GM19438 (cell line): Measurements from ENCODE around the gene TAF1L.

Source experiments
- ATAC-seq: cut with Tn5 transposase; IDR thresholded peaks from one replicate; pipeline ENCODE4 v1.9.1; 2021; ENCODE audit warnings: low read depth; ENCODE audit not compliant: unreplicated experiment

Gene TAF1L

DNA sequence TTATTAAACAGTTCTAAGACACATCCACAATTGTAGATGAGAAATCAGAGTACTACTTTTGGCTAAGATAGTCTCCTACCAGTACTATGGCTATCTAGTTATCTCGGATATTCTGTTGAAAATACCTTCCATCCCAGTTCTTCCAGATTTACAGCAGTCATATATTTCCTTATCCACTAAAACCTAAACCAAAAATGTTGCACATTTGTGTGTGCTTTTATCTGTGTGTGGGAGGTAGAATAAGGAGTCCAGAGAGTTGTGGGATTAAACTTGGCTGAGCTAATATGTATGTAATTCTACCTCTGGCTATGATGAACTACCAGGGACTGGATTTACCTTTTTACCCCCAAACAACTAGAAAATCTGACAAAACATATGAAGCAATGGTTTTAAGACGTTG, 45.0 kb downstream of the TAF1L start:
- no peak for ATAC-seq

DNA sequence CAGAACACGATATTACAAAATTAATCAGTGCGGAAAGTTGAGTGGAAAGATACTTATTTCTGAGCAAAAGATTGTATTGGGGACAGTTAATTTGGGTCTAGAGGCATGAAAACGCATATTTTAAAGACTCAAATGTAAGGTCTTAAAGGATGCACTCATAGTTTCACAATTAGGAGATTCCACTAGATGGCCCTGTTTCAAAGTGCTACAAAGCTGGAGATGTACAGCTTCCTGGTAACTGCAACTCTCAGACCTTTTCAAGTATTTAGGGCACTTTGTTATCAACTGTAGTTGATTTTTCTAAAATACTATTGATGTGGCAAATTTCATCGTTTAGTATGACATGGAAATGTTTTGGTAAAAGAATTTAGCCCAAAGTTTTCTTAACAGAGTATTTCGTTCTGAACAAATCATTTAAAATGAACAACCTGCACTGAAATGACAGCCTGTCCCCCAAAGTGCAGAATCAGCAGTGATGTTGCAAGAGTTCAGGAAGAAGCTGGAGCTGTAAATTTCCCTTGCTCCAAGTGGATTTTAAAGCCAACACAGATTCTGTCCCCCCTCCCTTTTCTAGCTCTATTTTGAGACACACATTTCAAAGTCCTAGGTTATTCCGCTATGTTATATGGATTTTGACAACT, 46.3 kb downstream of the TAF1L start:
- ATAC-seq: no peak

DNA sequence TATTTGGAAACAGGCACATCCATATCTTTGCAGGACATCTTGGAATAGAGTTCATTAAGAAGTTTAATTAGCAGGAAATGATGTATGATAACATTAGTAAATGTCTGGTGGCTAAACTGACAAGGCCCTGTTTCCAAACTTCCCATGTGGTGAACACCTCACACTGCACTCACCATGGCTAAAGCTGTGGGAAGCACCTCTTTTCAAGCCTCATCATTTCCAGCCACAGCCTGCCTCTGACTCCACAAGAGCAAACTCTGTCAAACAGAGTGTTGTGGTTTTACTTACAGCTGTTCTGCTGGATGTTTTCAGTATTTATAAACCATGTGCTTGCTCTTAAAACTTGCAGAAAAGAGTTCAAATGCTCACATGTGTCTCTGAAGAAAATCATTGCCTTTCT, 47.6 kb downstream of the TAF1L start:
- no peak for ATAC-seq

DNA sequence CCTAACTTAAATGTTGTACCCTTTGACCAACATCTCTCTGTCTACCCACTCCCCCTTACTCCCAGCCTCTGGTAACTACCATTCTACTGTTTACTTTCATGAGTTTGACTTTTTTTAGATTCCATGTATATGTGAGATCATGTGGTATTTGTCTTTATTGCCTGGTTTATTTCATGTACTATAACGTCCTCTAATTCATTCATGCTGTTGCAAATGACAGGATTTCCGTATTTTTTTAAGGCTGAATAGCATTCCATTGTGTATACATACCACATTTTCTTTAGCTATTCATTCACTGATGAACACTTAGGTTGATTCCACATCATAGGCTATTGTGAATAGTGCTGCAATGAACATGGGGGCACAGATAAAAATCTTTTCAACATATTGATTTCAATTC, 50.7 kb downstream of the TAF1L start:
- ATAC-seq: no peak

DNA sequence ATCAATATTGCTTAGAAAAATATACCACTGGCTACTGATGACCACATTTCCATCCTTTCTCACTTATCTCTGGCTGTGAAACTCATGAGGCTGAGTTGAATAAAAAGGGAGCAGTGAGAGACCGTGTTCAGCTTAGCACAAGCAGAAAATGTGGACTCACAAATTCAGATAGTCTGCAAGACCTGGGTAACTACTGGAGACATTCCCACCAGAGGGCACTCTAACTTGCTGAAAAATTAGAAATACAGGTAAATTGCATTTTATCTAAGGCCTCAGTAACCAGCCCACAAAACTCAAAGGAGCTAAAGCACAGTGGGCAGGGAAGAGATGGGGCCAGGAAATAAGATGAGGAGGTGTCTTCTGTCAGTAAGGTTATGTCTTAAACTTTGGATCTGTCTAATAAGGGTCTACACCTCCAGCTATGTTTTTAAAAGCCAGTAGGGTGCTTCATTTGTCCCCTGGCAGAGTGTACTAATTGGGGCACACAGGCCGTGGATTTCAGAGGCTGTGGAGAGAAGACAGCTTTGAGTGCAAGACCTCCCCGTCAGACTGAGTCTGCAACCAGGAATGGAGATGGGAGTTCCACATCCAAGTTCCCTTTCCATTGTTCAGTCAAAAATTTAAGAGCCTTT, 53.8 kb downstream of the TAF1L start:
- ATAC-seq: no peak

DNA sequence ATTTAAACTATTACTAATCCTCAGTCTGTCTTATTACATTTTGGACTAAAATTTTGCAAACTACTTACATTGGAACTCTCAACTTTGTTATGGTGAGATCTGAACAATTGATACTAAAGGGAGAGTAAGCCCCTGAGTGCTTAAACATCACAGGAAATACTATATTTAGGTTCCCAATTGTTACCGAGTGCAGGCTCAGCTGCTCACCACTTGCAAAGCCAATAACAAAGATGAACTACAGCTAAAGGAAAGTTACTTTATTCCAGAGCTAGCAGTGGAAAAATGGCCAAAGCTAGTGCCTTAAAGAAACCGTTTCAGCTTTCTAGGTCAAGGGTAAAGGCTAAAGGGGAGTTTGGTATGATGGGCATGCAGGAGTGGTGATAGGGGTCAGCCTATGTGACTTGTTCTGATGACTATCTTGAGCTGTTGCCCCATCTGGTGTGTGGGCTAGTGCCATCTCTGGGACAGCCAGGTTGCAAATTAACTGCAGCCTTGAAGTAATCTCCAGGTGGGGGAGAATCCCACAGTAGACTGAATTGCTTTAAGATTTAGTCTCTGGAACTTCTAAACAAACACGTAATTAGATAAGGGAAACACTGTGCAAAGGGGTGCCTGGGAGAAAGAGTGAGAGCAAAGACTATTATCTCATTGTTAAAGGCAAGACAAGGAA, 54.7 kb downstream of the TAF1L start:
- no peak for ATAC-seq

DNA sequence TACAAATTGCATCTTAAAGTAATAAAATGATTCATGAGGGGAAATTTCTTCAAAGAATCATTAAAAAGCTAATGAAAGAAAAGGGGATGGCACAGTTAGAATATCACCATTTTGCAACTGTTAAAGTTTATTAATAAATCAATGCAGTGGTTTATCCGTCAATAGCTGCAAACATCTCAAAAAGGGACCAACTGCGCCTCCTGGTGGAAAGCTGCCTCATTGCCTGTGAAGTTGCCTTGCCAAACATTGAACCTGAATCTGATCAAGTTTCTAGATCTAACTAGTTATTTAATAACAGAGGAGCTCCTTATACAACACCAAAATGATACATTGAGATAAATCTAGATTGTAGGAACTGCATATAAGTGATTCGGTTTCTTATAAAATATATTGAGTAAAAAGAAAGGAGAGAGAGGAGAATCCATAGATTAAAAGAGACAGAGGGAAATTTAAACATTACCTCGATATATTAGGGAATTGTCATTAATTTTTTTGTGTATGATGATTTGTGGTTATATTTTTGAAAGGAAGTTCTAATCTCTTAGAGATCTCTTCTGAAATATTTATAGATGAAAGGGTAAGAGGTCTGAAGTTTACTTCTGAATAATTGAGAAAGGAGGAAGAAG, 55.6 kb downstream of the TAF1L start:
- no peak for ATAC-seq
